PC-9 (cell line): Measurements from ENCODE around the gene SUGCT.
"Not testable (repeated sequence)": the region's sequence is repeated elsewhere in the genome, so short reads cannot be mapped to it uniquely, and the experiment has no call there.

Experiments
- CTCF ChIP-seq: fragments of 200-600 bp; sonication (generic); conservative IDR thresholded peaks from 2 replicates; pipeline ENCODE4 v1.6.1; 2017; ENCODE audit warnings: mixed run types, antibody characterized with exemption, mild to moderate bottlenecking, moderate library complexity
- EZH2 ChIP-seq: fragments of 200-600 bp; sonication (generic); IDR thresholded peaks from 2 replicates; pipeline ENCODE4 v1.8.0; 2017; ENCODE audit warnings: antibody characterized with exemption, low read depth

GRCh38 chr7:40173121-40173520 lies 38.3 kb downstream of the SUGCT start:
- not testable (repeated sequence) for TF ChIP-seq CTCF, EZH2
